ENCODE data around the gene PRM1. TPM values are rescaled to one million over a fixed set of nuclear protein-coding genes. Genes with fewer than 3 reads are reported as not detected.

Gene PRM1
- total and polyA plus RNA-seq, 2 of the 13 experiments (the other 11 are each of a cell fraction or from before 2014, with no cell fraction given), result not detected

- TF ChIP-seq IRF9 (CRISPR knock-in tag; IDR thresholded peaks at IDR 0.05; ENCODE audit: borderline replicate concordance) (peak; percentile 89), BCL3 (CRISPR knock-in tag; IDR thresholded peaks at IDR 0.05) (peak; percentile 55), ZNF441 (CRISPR knock-in tag; IDR thresholded peaks at IDR 0.05; ENCODE audit: borderline replicate concordance) (peak; percentile 50; the same call in 1 of the 2 replicates), HOXA9 (CRISPR knock-in tag; IDR thresholded peaks at IDR 0.05; ENCODE audit: borderline replicate concordance) (peak; percentile 91), HIC2 (CRISPR knock-in tag; IDR thresholded peaks at IDR 0.05; ENCODE audit: low read depth) (peak; percentile 87), ZNF563 (CRISPR knock-in tag; IDR thresholded peaks at IDR 0.05) (peak; percentile 82; the same call in 1 of the 2 replicates), ZNF383 (CRISPR knock-in tag; IDR thresholded peaks at IDR 0.05; ENCODE audit: borderline replicate concordance) (peak; percentile 95), ZSCAN29 (CRISPR knock-in tag; conservative IDR thresholded peaks at IDR 0.05) (peak; percentile 91), JUN (CRISPR knock-in tag; IDR thresholded peaks at IDR 0.05) (0 out of 2 replicates have a peak, but pooled peaks have one; percentile 34), STAG1 (CRISPR knock-in tag; IDR thresholded peaks at IDR 0.05) (peak; percentile 87), BRD4 (CRISPR knock-in tag; IDR thresholded peaks at IDR 0.05) (peak; percentile 82; the same call in 1 of the 2 replicates), ZNF776 (CRISPR knock-in tag; IDR thresholded peaks at IDR 0.05) (peak; percentile 38; the same call in 1 of the 2 replicates), ZNF530 (CRISPR knock-in tag; IDR thresholded peaks at IDR 0.05; ENCODE audit: low read depth) (no peak), TARDBP (CRISPR knock-in tag; IDR thresholded peaks at IDR 0.05) (peak; percentile 95), ZFP36L2 (CRISPR knock-in tag; IDR thresholded peaks at IDR 0.05) (no peak), HMG20B (CRISPR knock-in tag; conservative IDR thresholded peaks at IDR 0.05) (no peak), ZBTB38 (CRISPR knock-in tag; IDR thresholded peaks at IDR 0.05) (peak; percentile 96)
- TF ChIP-seq, protein P1, sequence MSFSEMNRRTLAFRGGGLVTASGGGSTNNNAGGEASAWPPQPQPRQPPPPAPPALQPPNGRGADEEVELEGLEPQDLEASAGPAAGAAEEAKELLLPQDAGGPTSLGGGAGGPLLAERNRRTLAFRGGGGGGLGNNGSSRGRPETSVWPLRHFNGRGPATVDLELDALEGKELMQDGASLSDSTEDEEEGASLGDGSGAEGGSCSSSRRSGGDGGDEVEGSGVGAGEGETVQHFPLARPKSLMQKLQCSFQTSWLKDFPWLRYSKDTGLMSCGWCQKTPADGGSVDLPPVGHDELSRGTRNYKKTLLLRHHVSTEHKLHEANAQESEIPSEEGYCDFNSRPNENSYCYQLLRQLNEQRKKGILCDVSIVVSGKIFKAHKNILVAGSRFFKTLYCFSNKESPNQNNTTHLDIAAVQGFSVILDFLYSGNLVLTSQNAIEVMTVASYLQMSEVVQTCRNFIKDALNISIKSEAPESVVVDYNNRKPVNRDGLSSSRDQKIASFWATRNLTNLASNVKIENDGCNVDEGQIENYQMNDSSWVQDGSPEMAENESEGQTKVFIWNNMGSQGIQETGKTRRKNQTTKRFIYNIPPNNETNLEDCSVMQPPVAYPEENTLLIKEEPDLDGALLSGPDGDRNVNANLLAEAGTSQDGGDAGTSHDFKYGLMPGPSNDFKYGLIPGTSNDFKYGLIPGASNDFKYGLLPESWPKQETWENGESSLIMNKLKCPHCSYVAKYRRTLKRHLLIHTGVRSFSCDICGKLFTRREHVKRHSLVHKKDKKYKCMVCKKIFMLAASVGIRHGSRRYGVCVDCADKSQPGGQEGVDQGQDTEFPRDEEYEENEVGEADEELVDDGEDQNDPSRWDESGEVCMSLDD (CRISPR knock-in tag; IDR thresholded peaks at IDR 0.05; ENCODE audit: borderline replicate concordance), result no peak
- TF ChIP-seq, protein P2, sequence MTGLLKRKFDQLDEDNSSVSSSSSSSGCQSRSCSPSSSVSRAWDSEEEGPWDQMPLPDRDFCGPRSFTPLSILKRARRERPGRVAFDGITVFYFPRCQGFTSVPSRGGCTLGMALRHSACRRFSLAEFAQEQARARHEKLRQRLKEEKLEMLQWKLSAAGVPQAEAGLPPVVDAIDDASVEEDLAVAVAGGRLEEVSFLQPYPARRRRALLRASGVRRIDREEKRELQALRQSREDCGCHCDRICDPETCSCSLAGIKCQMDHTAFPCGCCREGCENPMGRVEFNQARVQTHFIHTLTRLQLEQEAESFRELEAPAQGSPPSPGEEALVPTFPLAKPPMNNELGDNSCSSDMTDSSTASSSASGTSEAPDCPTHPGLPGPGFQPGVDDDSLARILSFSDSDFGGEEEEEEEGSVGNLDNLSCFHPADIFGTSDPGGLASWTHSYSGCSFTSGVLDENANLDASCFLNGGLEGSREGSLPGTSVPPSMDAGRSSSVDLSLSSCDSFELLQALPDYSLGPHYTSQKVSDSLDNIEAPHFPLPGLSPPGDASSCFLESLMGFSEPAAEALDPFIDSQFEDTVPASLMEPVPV (CRISPR knock-in tag; IDR thresholded peaks at IDR 0.05), result peak; percentile 65; the same call in 1 of the 2 replicates
Measured at GRCh38 chr16:11257131-11257938, 23.8 kb downstream of the PRM1 start (continued).
